Neutrophil (primary cell): ENCODE measurements around the gene AGAP1.

Experiments
- H3K27ac ChIP-seq: fragments of 200-600 bp; sonication (generic); 2 replicates; pipeline ENCODE4 v1.5.1; 2016; ENCODE audit warnings: mild to moderate bottlenecking, moderate library complexity
- H3K27me3 ChIP-seq: fragments of 200-600 bp; sonication (generic); 2 replicates; pipeline ENCODE4 v1.6.0; 2016; ENCODE audit warnings: mild to moderate bottlenecking
- H3K36me3 ChIP-seq: fragments of 200-600 bp; sonication (generic); 2 replicates; pipeline ENCODE4 v1.5.1; 2017
- H3K4me1 ChIP-seq, 2 experiments: fragments of 200-600 bp in 1 of 2; sonication (generic) in 1 of 2; 1 replicate in 1 of 2; 2 replicates in 1 of 2; pipeline versions ENCODE4 v1.5.1 to v1.6.1; 2013 to 2016; ENCODE audit warnings: low read depth in 1 of 2, low read length in 1 of 2, mild to moderate bottlenecking in 1 of 2, moderate library complexity in 1 of 2; ENCODE audit not compliant: control insufficient read depth in 1 of 2, insufficient read depth in 1 of 2
- H3K4me3 ChIP-seq, 2 experiments: fragments of 200-600 bp in 1 of 2; sonication (generic) in 1 of 2; 1 replicate in 1 of 2; 2 replicates in 1 of 2; pipeline ENCODE4 v1.5.1; 2013 to 2016; ENCODE audit warnings: low read depth in 1 of 2, low read length in 1 of 2, mild to moderate bottlenecking in 1 of 2, moderate library complexity in 1 of 2
- H3K9me3 ChIP-seq: fragments of 200-600 bp; sonication (generic); 2 replicates; pipeline ENCODE4 v1.5.1; 2016
- CTCF ChIP-seq: fragments of 200-600 bp; sonication (generic); IDR thresholded peaks from 2 replicates; pipeline ENCODE4 v1.5.1; 2016; ENCODE audit warnings: antibody characterized with exemption

Gene AGAP1

DNA sequence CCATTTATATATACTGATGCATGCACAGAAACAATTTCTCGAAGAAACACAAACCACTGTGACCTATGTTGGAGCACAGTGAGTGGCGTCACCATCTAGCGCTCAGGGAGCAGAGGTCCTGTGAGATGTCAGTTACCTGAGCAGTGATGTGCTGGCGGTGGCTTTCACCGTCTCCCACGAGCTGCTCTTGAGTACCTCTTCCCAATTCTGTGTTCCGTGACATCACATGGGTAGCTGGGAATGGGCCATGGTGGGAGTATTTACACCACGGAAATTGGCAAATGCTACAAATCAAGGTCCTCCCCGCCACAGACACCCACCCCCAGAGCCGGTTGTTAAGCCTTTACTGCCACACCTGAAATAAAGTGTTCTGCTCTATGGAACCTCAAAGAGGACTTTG, 650.0 kb downstream of the AGAP1 start:
- Histone ChIP-seq H3K27ac (no peak overlapping the region), H3K9me3 (no peaks in the 10 kb centered on the region), H3K27me3 (peaks cover 49% of the 10 kb centered on the region), H3K4me1 (no peaks in the 10 kb centered on the region), H3K4me3 (no peak overlapping the region), H3K36me3 (no peaks in the 10 kb centered on the region)
- no peak for TF ChIP-seq CTCF

DNA sequence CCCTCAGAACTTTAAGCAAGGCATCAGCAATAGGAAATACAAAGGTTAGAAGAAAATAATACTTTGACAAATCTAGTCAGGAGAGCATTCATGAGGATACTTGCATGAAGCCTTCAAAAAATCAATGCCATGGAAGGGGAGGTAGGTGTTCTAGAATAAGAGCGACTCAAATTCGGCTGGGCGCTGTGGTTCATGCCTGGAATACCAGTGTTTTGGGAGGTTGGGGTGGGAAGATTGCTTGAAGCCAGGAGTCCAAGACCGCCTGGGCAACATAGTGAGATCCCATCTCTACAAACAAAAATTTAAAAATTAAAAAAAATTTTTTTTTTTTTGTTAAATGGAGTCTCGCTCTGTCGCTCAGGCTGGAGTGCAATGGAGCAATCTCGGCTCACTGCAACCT, 652.6 kb downstream of the AGAP1 start:
- no peaks in the 10 kb centered on the region for H3K36me3 ChIP-seq
- no peak overlapping the region for H3K27ac ChIP-seq
- H3K27me3 ChIP-seq = peaks cover 44% of the 10 kb centered on the region
- H3K9me3 ChIP-seq = no peaks in the 10 kb centered on the region
- H3K4me3 ChIP-seq = no peak overlapping the region
- H3K4me1 ChIP-seq = no peaks in the 10 kb centered on the region
- no peak for TF ChIP-seq CTCF

- no peaks in the 10 kb centered on the region for H3K36me3 ChIP-seq
- no peaks in the 10 kb centered on the region for H3K9me3 ChIP-seq
- H3K4me1 ChIP-seq = no peaks in the 10 kb centered on the region
- no peak overlapping the region for H3K4me3 ChIP-seq
- no peak overlapping the region for H3K27ac ChIP-seq
- H3K27me3 ChIP-seq = peaks cover 46% of the 10 kb centered on the region
- no peak for TF ChIP-seq CTCF
Observed at GRCh38 chr2:236155406-236155805, 661.6 kb downstream of the AGAP1 start.

- no peak for TF ChIP-seq CTCF
- no peak overlapping the region for H3K27ac ChIP-seq
- H3K36me3 ChIP-seq = no peaks in the 10 kb centered on the region
- H3K4me1 ChIP-seq = no peaks in the 10 kb centered on the region
- H3K4me3 ChIP-seq = no peak overlapping the region
- peaks cover 55% of the 10 kb centered on the region for H3K27me3 ChIP-seq
- H3K9me3 ChIP-seq = no peaks in the 10 kb centered on the region
Observed at GRCh38 chr2:236156095-236156859, 662.4 kb downstream of the AGAP1 start.

DNA sequence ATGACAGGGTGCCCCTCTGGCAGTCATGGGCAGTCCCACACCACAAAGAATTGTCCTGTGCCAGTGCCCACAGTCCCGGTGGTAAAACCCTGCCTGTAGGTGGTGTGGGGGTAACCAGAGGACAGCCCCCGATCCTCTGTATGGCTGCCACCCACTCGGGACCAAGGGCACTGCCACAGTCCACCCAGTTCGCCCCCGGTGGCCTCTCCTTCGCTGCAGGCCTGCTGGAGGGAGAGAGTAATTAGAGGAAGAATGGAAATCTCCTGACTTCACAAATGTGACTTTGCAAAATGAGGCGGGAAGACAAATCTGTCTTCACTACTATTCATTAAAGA, 663.0 kb downstream of the AGAP1 start:
- no peaks in the 10 kb centered on the region for H3K9me3 ChIP-seq

More for the DNA sequence above, 663.0 kb downstream of the AGAP1 start:
- peaks cover 60% of the 10 kb centered on the region for H3K27me3 ChIP-seq
- H3K4me3 ChIP-seq = no peak overlapping the region
- no peaks in the 10 kb centered on the region for H3K4me1 ChIP-seq
- H3K36me3 ChIP-seq = no peaks in the 10 kb centered on the region
- TF ChIP-seq CTCF = no peak
- no peak overlapping the region for H3K27ac ChIP-seq
